HepG2 (cell line): ENCODE measurements around the gene MAP3K8. TPM values are rescaled to one million over a fixed set of nuclear protein-coding genes. Genes with fewer than 3 reads are reported as not detected.

Source experiments
- HDAC2 ChIP-seq: sonication (generic); formaldehyde crosslinking; IDR thresholded peaks from 2 replicates; pipeline ENCODE4 v1.4.0; 2020; ENCODE audit warnings: missing genetic modification reagents
- JUNB ChIP-seq: sonication (generic); formaldehyde crosslinking; IDR thresholded peaks from 2 replicates; pipeline ENCODE4 v1.8.0; 2022; ENCODE audit warnings: missing genetic modification reagents, mild to moderate bottlenecking, borderline replicate concordance
- JUND ChIP-seq: sonication (generic); formaldehyde crosslinking; IDR thresholded peaks from 2 replicates; pipeline ENCODE4 v1.8.0; 2022; ENCODE audit warnings: mild to moderate bottlenecking, missing genetic modification reagents
- MTF1 ChIP-seq: sonication (generic); formaldehyde crosslinking; IDR thresholded peaks from 2 replicates; pipeline ENCODE4 v1.5.0; 2020; ENCODE audit warnings: missing genetic modification reagents
- MXD4 ChIP-seq: IDR thresholded peaks from 2 replicates; pipeline ENCODE4 v1.6.1; 2016; ENCODE audit warnings: mild to moderate bottlenecking, missing biosample characterization, missing genetic modification reagents
- NFYC ChIP-seq: IDR thresholded peaks from 2 replicates; pipeline ENCODE4 v1.6.1; 2016; ENCODE audit warnings: missing genetic modification reagents, missing compliant biosample characterization
- PHF20 ChIP-seq: sonication (generic); formaldehyde crosslinking; IDR thresholded peaks from 2 replicates; pipeline ENCODE4 v1.5.0; 2020; ENCODE audit warnings: mild to moderate bottlenecking, missing genetic modification reagents
- PHF8 ChIP-seq: sonication (generic); formaldehyde crosslinking; IDR thresholded peaks from 2 replicates; pipeline ENCODE4 v1.5.0; 2020; ENCODE audit warnings: missing genetic modification reagents
- RNF2 ChIP-seq: fragments of 450-650 bp; conservative IDR thresholded peaks from 2 replicates; pipeline ENCODE4 v1.6.1; 2016; ENCODE audit warnings: low read depth
- SSRP1 ChIP-seq: IDR thresholded peaks from 2 replicates; pipeline ENCODE4 v1.6.1; 2016; ENCODE audit warnings: control low read depth
- ZNF232 ChIP-seq: sonication (generic); formaldehyde crosslinking; IDR thresholded peaks from 2 replicates; pipeline ENCODE4 v1.4.0; 2020; ENCODE audit warnings: missing genetic modification reagents, borderline replicate concordance
- ZNF235 ChIP-seq: sonication (generic); formaldehyde crosslinking; IDR thresholded peaks from 2 replicates; pipeline ENCODE4 v1.8.1; 2023; ENCODE audit warnings: mild to moderate bottlenecking, missing genetic modification reagents, borderline replicate concordance
- ZNF253 ChIP-seq: sonication (generic); formaldehyde crosslinking; IDR thresholded peaks from 2 replicates; pipeline ENCODE4 v1.8.0; 2022; ENCODE audit warnings: mild to moderate bottlenecking, missing genetic modification reagents, borderline replicate concordance
- ZNF3 ChIP-seq: IDR thresholded peaks from 2 replicates; pipeline ENCODE4 v1.7.0; 2017; ENCODE audit warnings: inconsistent platforms
- ZNF597 ChIP-seq: sonication (generic); formaldehyde crosslinking; IDR thresholded peaks from 2 replicates; pipeline ENCODE4 v1.5.0; 2020; ENCODE audit warnings: missing genetic modification reagents
- ZNF609 ChIP-seq: sonication (generic); formaldehyde crosslinking; IDR thresholded peaks from 2 replicates; pipeline ENCODE4 v1.4.0; 2020; ENCODE audit warnings: mild to moderate bottlenecking, missing genetic modification reagents, borderline replicate concordance
- ZSCAN30 ChIP-seq: sonication (generic); formaldehyde crosslinking; IDR thresholded peaks from 2 replicates; pipeline ENCODE4 v1.5.0; 2020; ENCODE audit warnings: mild to moderate bottlenecking, missing genetic modification reagents
- polyA plus RNA-seq, 8 experiments: library from polyadenylated mRNA; depleted of rRNA in 3 of 8; stranded (reverse) in 7 of 8; unstranded in 1 of 8; fragments of >200 nt; fragmentation: Illumina TruSeq in 4 of 8; extraction: Trizol in 4 of 8; gene quantifications; 2 replicates each; pipeline versions ENCODE4 v1.2.1 to v1.2.3, GENCODE V29; 2011 to 2016; ENCODE audit warnings: low read depth in 4 of 8, missing spikeins in 1 of 8, mixed read lengths in 1 of 8; ENCODE audit not compliant: insufficient read depth in 1 of 8
- total RNA-seq, 5 experiments: library from RNA; depleted of rRNA; stranded (reverse); fragments of >200 nt; fragmentation: Illumina TruSeq; extraction: Trizol; gene quantifications; 2 replicates each; pipeline ENCODE4 v1.2.3, GENCODE V29; 2016; ENCODE audit warnings: low read depth in 1 of 5
- TF ChIP-seq, protein P1 (sequence below): sonication (generic); formaldehyde crosslinking; IDR thresholded peaks from 2 replicates; pipeline ENCODE4 v1.4.0; 2020; ENCODE audit warnings: missing genetic modification reagents, borderline replicate concordance
- TF ChIP-seq, protein P2 (sequence below): sonication (generic); formaldehyde crosslinking; IDR thresholded peaks from 2 replicates; pipeline ENCODE4 v1.5.0; 2020; ENCODE audit warnings: missing genetic modification reagents

The MAP3K8 gene
- total and polyA plus RNA-seq, 2 of the 13 experiments (the other 11 are each of a cell fraction or from before 2014, with no cell fraction given): 19.3 to 37.9 TPM

DNA sequence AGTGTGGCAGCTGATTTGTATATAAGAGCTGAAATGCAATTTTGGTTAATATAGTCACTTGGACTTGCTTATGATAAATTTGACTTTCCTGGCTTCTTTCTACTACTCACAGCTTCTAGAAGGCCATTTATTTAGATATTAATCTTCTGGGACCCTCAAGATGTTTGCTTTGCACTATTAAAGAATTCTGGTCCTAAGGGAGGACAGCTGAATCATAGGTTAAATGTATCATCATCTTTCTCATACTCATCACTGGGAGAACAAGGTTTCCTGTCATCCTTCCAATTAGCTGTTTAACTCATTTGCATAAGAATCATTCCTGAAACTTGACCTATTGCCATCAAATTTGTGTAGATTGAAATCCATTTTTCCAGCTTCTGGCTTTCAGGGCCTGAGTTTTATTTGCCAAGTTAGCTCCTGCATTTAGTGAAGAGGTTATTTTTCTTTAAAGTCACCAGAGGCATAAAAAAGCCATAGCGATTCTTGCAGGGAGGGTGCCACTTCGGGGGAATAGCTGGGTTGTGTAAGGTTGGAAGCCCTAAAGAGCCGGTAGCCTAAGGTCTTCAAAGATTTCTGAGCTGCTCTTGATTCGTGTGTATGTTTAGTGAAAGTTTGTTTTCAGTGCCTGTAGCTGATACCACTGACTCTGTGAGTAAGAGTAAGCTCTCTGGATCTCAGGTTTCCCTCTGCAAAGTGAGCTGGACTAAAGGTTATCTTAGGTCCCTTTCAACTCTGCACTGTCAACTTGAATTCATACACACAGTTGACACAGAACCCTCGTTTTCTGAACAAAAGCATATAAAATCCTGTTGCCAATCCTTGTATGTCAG is 4.3 kb downstream of the MAP3K8 start (continued):
- TF ChIP-seq, protein P1, sequence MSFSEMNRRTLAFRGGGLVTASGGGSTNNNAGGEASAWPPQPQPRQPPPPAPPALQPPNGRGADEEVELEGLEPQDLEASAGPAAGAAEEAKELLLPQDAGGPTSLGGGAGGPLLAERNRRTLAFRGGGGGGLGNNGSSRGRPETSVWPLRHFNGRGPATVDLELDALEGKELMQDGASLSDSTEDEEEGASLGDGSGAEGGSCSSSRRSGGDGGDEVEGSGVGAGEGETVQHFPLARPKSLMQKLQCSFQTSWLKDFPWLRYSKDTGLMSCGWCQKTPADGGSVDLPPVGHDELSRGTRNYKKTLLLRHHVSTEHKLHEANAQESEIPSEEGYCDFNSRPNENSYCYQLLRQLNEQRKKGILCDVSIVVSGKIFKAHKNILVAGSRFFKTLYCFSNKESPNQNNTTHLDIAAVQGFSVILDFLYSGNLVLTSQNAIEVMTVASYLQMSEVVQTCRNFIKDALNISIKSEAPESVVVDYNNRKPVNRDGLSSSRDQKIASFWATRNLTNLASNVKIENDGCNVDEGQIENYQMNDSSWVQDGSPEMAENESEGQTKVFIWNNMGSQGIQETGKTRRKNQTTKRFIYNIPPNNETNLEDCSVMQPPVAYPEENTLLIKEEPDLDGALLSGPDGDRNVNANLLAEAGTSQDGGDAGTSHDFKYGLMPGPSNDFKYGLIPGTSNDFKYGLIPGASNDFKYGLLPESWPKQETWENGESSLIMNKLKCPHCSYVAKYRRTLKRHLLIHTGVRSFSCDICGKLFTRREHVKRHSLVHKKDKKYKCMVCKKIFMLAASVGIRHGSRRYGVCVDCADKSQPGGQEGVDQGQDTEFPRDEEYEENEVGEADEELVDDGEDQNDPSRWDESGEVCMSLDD (CRISPR knock-in tag): no peak
- TF ChIP-seq PHF20 (no peak), ZNF3 (CRISPR knock-in tag) (no peak), RNF2 (no peak), NFYC (CRISPR knock-in tag) (no peak), MXD4 (CRISPR knock-in tag) (no peak), SSRP1 (CRISPR knock-in tag) (no peak), HDAC2 (CRISPR knock-in tag) (peak; percentile 69; the same call in 1 of the 2 replicates), MTF1 (CRISPR knock-in tag) (no peak), ZNF253 (CRISPR knock-in tag) (no peak), ZNF597 (CRISPR knock-in tag) (no peak), JUNB (no peak), JUND (CRISPR knock-in tag) (no peak), ZNF235 (no peak), ZNF609 (peak; percentile 91), ZNF232 (no peak), ZSCAN30 (CRISPR knock-in tag) (no peak), PHF8 (CRISPR knock-in tag) (no peak)
- TF ChIP-seq, protein P2, sequence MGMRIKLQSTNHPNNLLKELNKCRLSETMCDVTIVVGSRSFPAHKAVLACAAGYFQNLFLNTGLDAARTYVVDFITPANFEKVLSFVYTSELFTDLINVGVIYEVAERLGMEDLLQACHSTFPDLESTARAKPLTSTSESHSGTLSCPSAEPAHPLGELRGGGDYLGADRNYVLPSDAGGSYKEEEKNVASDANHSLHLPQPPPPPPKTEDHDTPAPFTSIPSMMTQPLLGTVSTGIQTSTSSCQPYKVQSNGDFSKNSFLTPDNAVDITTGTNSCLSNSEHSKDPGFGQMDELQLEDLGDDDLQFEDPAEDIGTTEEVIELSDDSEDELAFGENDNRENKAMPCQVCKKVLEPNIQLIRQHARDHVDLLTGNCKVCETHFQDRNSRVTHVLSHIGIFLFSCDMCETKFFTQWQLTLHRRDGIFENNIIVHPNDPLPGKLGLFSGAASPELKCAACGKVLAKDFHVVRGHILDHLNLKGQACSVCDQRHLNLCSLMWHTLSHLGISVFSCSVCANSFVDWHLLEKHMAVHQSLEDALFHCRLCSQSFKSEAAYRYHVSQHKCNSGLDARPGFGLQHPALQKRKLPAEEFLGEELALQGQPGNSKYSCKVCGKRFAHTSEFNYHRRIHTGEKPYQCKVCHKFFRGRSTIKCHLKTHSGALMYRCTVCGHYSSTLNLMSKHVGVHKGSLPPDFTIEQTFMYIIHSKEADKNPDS (CRISPR knock-in tag): 0 out of 2 replicates have a peak, but pooled peaks have one; percentile 31
